Thyroid gland (tissue), 4 donors: ENCODE measurements around the gene HELZ.

Experiments used
- CTCF ChIP-seq, 6 experiments: fragments of 200-600 bp in 3 of 6; fragments of 450-650 bp in 3 of 6; sonication (generic) in 3 of 6; IDR thresholded peaks; one replicate each; pipeline ENCODE4 v1.5.1; 2016 to 2019; ENCODE audit warnings: antibody characterized with exemption in 6 of 6, mild to moderate bottlenecking in 2 of 6, inconsistent platforms in 1 of 6, moderate library complexity in 1 of 6
- POLR2A ChIP-seq, 2 donors: fragments of 450-650 bp; IDR thresholded peaks; one replicate each; pipeline ENCODE4 v1.6.1; 2017; ENCODE audit warnings: antibody characterized with exemption in 2 of 2, mild to moderate bottlenecking in 2 of 2, moderate library complexity in 1 of 2

GRCh38 chr17:67125924-67126323 is 119.1 kb downstream of the HELZ start:
- no peak for TF ChIP-seq CTCF (IDR thresholded peaks at IDR 0.05)
- no peak for TF ChIP-seq POLR2A (IDR thresholded peaks at IDR 0.05)
